H1 (cell line): ENCODE measurements around the gene TPRA1. TPM values are rescaled to one million over a fixed set of nuclear protein-coding genes. Genes with fewer than 3 reads are reported as not detected.

Source experiments
- CTCF ChIA-PET: fragments of 300-600 bp; sonication (Branson Sonifier 250); formaldehyde crosslinking; loops from one replicate; lab custom pipeline; 2021; ENCODE audit not compliant: partially characterized antibody; lab: Charles Lee
- POLR2A ChIA-PET: fragments of 300-600 bp; sonication (Branson Sonifier 250); formaldehyde crosslinking; loops from one replicate; lab custom pipeline; 2021; ENCODE audit warnings: inconsistent platforms; ENCODE audit not compliant: partially characterized antibody; lab: Charles Lee
- DNase-seq, 2 experiments: peaks; one replicate each; pipeline versions ENCODE4 v3.0.0 to v3.0.0-alpha.2; 2010 to 2022; ENCODE audit warnings: low spot score in 2 of 2, low read depth in 1 of 2, mixed read lengths in 1 of 2
- FAIRE-seq: peaks from 2 replicates; lab custom pipeline; 2011; peaks lifted over from hg19 to GRCh38; lab: Jason Lieb, UNC
- H2AFZ ChIP-seq: 2 replicates; pipeline ENCODE4 v1.8.1; 2012; ENCODE audit warnings: low read length, inconsistent platforms
- H2AK5ac ChIP-seq: 2 replicates; pipeline ENCODE4 v1.6.1; 2013; ENCODE audit warnings: low read depth, low read length
- H2BK120ac ChIP-seq: replicated peaks from 2 replicates; pipeline ENCODE3; 2013; ENCODE audit warnings: low read depth, low read length, inconsistent platforms
- H2BK12ac ChIP-seq: 2 replicates; pipeline ENCODE4 v1.6.1; 2013; ENCODE audit warnings: low read depth, low read length
- H2BK15ac ChIP-seq: 2 replicates; pipeline ENCODE4 v1.6.1; 2013; ENCODE audit warnings: low read length
- H2BK20ac ChIP-seq: 2 replicates; pipeline ENCODE4 v1.6.1; 2013; ENCODE audit warnings: low read length
- H2BK5ac ChIP-seq: 2 replicates; pipeline ENCODE4 v1.6.1; 2013; ENCODE audit warnings: low read depth, low read length
- H3K14ac ChIP-seq: 2 replicates; pipeline ENCODE4 v1.6.1; 2013; ENCODE audit warnings: inconsistent platforms; ENCODE audit not compliant: insufficient read length
- H3K18ac ChIP-seq: 2 replicates; pipeline ENCODE4 v1.6.1; 2013; ENCODE audit warnings: low read length; ENCODE audit errors: extremely low read depth
- H3K23ac ChIP-seq: 2 replicates; pipeline ENCODE4 v1.6.1; 2013; ENCODE audit warnings: inconsistent platforms; ENCODE audit not compliant: insufficient read length
- H3K23me2 ChIP-seq: 2 replicates; pipeline ENCODE4 v1.6.1; 2013; ENCODE audit warnings: low read depth, low read length
- H3K27ac ChIP-seq: 2 replicates; pipeline ENCODE4 v1.6.1; 2011; ENCODE audit warnings: low read depth, low read length, inconsistent platforms
- H3K27me3 ChIP-seq, 4 experiments: replicated peaks in 1 of 4; 1 replicate in 1 of 4; 2 replicates in 3 of 4; pipeline versions ENCODE4 v1.6.1 to v1.8.1; 2011 to 2013; ENCODE audit warnings: low read length in 3 of 4, mild to moderate bottlenecking in 3 of 4, inconsistent platforms in 2 of 4, mixed read lengths in 2 of 4, moderate library complexity in 1 of 4; ENCODE audit not compliant: control insufficient read depth in 3 of 4, insufficient read depth in 3 of 4; ENCODE audit errors: extremely low read depth in 1 of 4
- H3K36me3 ChIP-seq, 4 experiments: 2 replicates each; pipeline versions ENCODE4 v1.6.1 to v1.8.1; 2011 to 2013; ENCODE audit warnings: mild to moderate bottlenecking in 4 of 4, low read length in 3 of 4, moderate library complexity in 2 of 4, control low read depth in 1 of 4, inconsistent platforms in 1 of 4; ENCODE audit not compliant: insufficient read depth in 4 of 4, control insufficient read depth in 2 of 4
- H3K4ac ChIP-seq: replicated peaks from 2 replicates; pipeline ENCODE3; 2013; ENCODE audit warnings: low read length, low read depth, mixed read lengths, inconsistent platforms; ENCODE audit not compliant: insufficient read length
- H3K4me1 ChIP-seq, 4 experiments: replicated peaks in 1 of 4; 1 replicate in 1 of 4; 2 replicates in 3 of 4; pipeline versions ENCODE4 v1.6.1 to v1.8.1; 2011 to 2013; ENCODE audit warnings: low read length in 3 of 4, inconsistent platforms in 2 of 4, mixed read lengths in 1 of 4; ENCODE audit not compliant: insufficient read depth in 4 of 4, control insufficient read depth in 3 of 4
- H3K4me2 ChIP-seq, 2 experiments: 2 replicates each; pipeline versions ENCODE4 v1.6.1 to v1.8.1; 2011 to 2013; ENCODE audit warnings: low read depth in 2 of 2, low read length in 2 of 2, control low read depth in 1 of 2, inconsistent platforms in 1 of 2, mild to moderate bottlenecking in 1 of 2; ENCODE audit not compliant: insufficient read depth in 1 of 2
- H3K4me3 ChIP-seq, 4 experiments: fragments of 200-600, 300-600 bp in 1 of 4; sonication (generic), shearing (Covaris generic), sonication (Bioruptor Twin) in 1 of 4; 2 replicates each; pipeline versions ENCODE4 v1.5.1 to v1.8.1; 2011 to 2016; ENCODE audit warnings: low read length in 4 of 4, low read depth in 3 of 4, control low read depth in 2 of 4, inconsistent platforms in 2 of 4, mild to moderate bottlenecking in 2 of 4, mixed read lengths in 1 of 4, moderate library complexity in 1 of 4; ENCODE audit not compliant: insufficient read depth in 2 of 4; ENCODE audit errors: extremely low read depth in 1 of 4
- H3K56ac ChIP-seq: replicated peaks from 2 replicates; pipeline ENCODE3; 2013; ENCODE audit warnings: low read depth, mild to moderate bottlenecking, mixed read lengths, low read length, inconsistent platforms; ENCODE audit not compliant: insufficient read length
- H3K79me1 ChIP-seq: 2 replicates; pipeline ENCODE4 v1.6.1; 2013; ENCODE audit warnings: low read depth, low read length, control low read depth
- H3K79me2 ChIP-seq, 2 experiments: 2 replicates each; pipeline versions ENCODE4 v1.6.1 to v1.8.1; 2012 to 2013; ENCODE audit warnings: low read length in 2 of 2, mild to moderate bottlenecking in 2 of 2, inconsistent platforms in 1 of 2; ENCODE audit not compliant: insufficient read depth in 2 of 2, control insufficient read depth in 1 of 2
- H3K9ac ChIP-seq, 4 experiments: replicated peaks in 1 of 4; 1 replicate in 1 of 4; 2 replicates in 3 of 4; pipeline versions ENCODE4 v1.6.1 to v1.8.1; 2011 to 2013; ENCODE audit warnings: low read depth in 3 of 4, low read length in 3 of 4, control low read depth in 2 of 4, mild to moderate bottlenecking in 2 of 4, moderate library complexity in 2 of 4, inconsistent platforms in 1 of 4; ENCODE audit errors: extremely low read depth in 1 of 4
- H3K9me3 ChIP-seq, 2 experiments: 2 replicates each; pipeline versions ENCODE4 v1.6.1 to v1.8.1; 2012 to 2013; ENCODE audit warnings: mild to moderate bottlenecking in 2 of 2, moderate library complexity in 2 of 2, control low read depth in 1 of 2, inconsistent platforms in 1 of 2, low read depth in 1 of 2, low read length in 1 of 2, mixed read lengths in 1 of 2; ENCODE audit not compliant: insufficient read depth in 2 of 2
- H4K20me1 ChIP-seq, 2 experiments: replicated peaks in 1 of 2; 2 replicates each; pipeline versions ENCODE3 to v1.8.1; 2011 to 2013; ENCODE audit warnings: inconsistent platforms in 2 of 2, low read length in 2 of 2, mild to moderate bottlenecking in 1 of 2; ENCODE audit not compliant: insufficient read depth in 2 of 2, control insufficient read depth in 1 of 2
- H4K5ac ChIP-seq: 2 replicates; pipeline ENCODE4 v1.6.1; 2013; ENCODE audit warnings: low read length, low read depth, mixed read lengths, inconsistent platforms; ENCODE audit not compliant: insufficient read length
- H4K8ac ChIP-seq: 2 replicates; pipeline ENCODE4 v1.8.0; 2013; ENCODE audit warnings: mild to moderate bottlenecking, moderate library complexity, low read length, inconsistent platforms; ENCODE audit not compliant: insufficient read depth; ENCODE audit errors: extremely low read depth
- H4K91ac ChIP-seq: replicated peaks from 2 replicates; pipeline ENCODE3; 2013; ENCODE audit warnings: low read length, mixed read lengths, inconsistent platforms; ENCODE audit not compliant: insufficient read length
- CBX8 ChIP-seq: fragments of 300-800, 300-1000 bp; sonication (generic); IDR thresholded peaks from 2 replicates; pipeline ENCODE4 v1.7.1; 2016; ENCODE audit warnings: low read depth, low read length, borderline replicate concordance
- CEBPB ChIP-seq: IDR thresholded peaks from 2 replicates; pipeline ENCODE4 v1.6.1; 2012; ENCODE audit warnings: low read depth, low read length
- FOSL1 ChIP-seq: IDR thresholded peaks from 2 replicates; pipeline ENCODE4 v1.6.1; 2011; ENCODE audit warnings: mild to moderate bottlenecking, low read depth, low read length, moderate library complexity; ENCODE audit not compliant: insufficient read depth
- HDAC6 ChIP-seq: IDR thresholded peaks from one replicate; pipeline ENCODE4 v1.7.1; 2012; ENCODE audit warnings: low read depth, mild to moderate bottlenecking, inconsistent platforms, low read length, moderate library complexity
- KDM4A ChIP-seq: IDR thresholded peaks from one replicate; pipeline ENCODE4 v1.7.1; 2012; ENCODE audit warnings: low read depth, mild to moderate bottlenecking, moderate library complexity, low read length, inconsistent platforms; ENCODE audit not compliant: severe bottlenecking
- NANOG ChIP-seq: IDR thresholded peaks from 2 replicates; pipeline ENCODE4 v1.6.1; 2011; ENCODE audit warnings: low read length, low read depth, mild to moderate bottlenecking, inconsistent platforms; ENCODE audit not compliant: insufficient read depth, poor library complexity, severe bottlenecking
- PHF8 ChIP-seq: fragments of 200-600 bp; sonication (generic); conservative IDR thresholded peaks from 2 replicates; pipeline ENCODE4 v1.7.1; 2012; ENCODE audit warnings: low read depth, mild to moderate bottlenecking, inconsistent platforms, low read length, moderate library complexity
- POLR2A ChIP-seq, 2 experiments: IDR thresholded peaks; 1 replicate in 1 of 2; 2 replicates in 1 of 2; pipeline ENCODE4 v1.6.1; 2011; ENCODE audit warnings: low read depth in 2 of 2, low read length in 2 of 2, mild to moderate bottlenecking in 2 of 2; ENCODE audit errors: control extremely low read depth in 1 of 2
- RXRA ChIP-seq: IDR thresholded peaks from 2 replicates; pipeline ENCODE4 v1.6.1; 2011; ENCODE audit warnings: low read depth, mild to moderate bottlenecking, low read length, moderate library complexity; ENCODE audit not compliant: insufficient read depth
- SP4 ChIP-seq: IDR thresholded peaks from 2 replicates; pipeline ENCODE4 v1.6.1; 2012; ENCODE audit warnings: low read length, inconsistent platforms
- TBP ChIP-seq: IDR thresholded peaks from 2 replicates; pipeline ENCODE4 v1.6.1; 2011; ENCODE audit warnings: low read depth, low read length, improper control_type of control experiment
- YY1 ChIP-seq: IDR thresholded peaks from 2 replicates; pipeline ENCODE4 v1.6.1; 2011; ENCODE audit warnings: low read depth, mild to moderate bottlenecking, low read length
- WGBS, 2 experiments: shearing (Covaris generic) in 1 of 2; methylation state at CpG; one replicate each; pipeline versions ENCODE4 v1.1.6 to v1.1.7; 2013 to 2015; ENCODE audit warnings: low lambda C conversion rate in 2 of 2, mixed read lengths in 2 of 2, inconsistent platforms in 1 of 2, low coverage in 1 of 2, missing lambda C conversion rate in 1 of 2; ENCODE audit not compliant: insufficient replicate concordance in 2 of 2, insufficient coverage in 1 of 2, insufficient read length in 1 of 2; ENCODE audit errors: extremely low coverage in 1 of 2, missing lambda C conversion rate in 1 of 2; 5-methylcytosine and 5-hydroxymethylcytosine counted together
- polyA plus RNA-seq, 7 experiments: library from polyadenylated mRNA; depleted of rRNA in 3 of 7; stranded (reverse) in 5 of 7; unstranded in 2 of 7; fragments of >200 nt in 5 of 7; fragments of 200-250 nt in 2 of 7; gene quantifications; 1 replicate in 5 of 7; 2 replicates in 1 of 7; 4 replicates in 1 of 7; pipeline versions ENCODE4 v1.2.1 to v1.2.3, GENCODE V29; 2011 to 2013; ENCODE audit warnings: missing spikeins in 2 of 7, mixed read lengths in 2 of 7
- total RNA-seq: library from RNA; stranded (reverse); fragmentation: NEBNext Ultra II Directional; extraction: Animal tissue kit (Norgen Biotek cat#: 25700); gene quantifications from 2 replicates; pipeline ENCODE4 v1.2.1, GENCODE V29; 2021

TPRA1 gene
- total and polyA plus RNA-seq, 2 of the 8 experiments (the other 6 are each of a cell fraction or from before 2014, with no cell fraction given) = 18.8 to 38.5 TPM

DNA sequence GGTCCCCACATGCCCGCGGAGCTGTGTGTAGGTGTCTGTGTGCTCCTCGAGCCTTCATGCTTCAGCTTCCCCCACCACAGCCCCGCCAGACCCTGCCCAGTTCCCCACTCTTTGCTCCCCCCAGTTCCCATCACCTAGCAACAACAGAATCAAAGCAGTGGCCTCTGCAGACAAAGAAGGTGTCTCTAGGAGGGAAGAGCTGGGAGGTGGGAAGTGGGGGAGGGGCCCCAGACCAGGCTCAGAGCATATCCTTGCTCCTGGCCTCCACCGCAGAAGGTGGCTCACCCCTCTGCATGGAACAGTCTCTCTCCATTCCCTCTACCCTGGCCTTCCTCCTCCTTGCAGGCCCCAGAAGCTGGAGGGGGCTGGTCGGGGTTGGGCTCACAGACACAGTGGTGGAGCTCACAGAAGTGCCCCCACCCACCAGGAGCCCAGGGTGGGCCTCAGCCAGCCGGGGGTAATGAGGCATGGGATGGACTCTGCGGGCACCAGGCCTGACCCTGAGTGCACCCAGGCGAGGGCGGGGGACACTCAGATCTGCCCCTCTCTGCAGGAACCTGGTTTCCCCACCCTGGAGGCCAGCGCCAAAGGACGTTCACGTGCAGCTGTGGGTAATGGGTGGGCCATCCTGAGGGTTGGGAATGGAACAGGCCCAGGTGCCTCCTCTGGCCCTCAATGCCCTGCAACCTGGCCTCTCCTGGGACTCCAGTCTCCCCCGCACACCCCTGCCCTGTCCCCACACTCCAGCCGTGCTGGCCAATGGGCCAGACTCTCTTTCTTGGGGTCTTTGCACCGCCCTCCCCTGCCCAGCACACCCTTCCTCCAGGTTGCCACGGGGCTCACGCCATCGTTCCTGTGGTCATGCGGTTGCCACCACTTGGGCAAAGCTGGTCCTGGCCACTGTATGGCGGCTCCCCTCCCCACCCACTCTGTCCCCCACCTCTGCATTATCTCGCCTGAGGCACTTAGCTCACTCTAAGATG is 53.4 kb downstream of the TPRA1 start:
- Histone ChIP-seq H2BK12ac (peak overlapping the region; percentile 39; the same call in 1 of the 2 replicates), H3K56ac (no peak overlapping the region), H3K18ac (no peak overlapping the region; the same call in 1 of the 2 replicates), H3K27ac (no peak overlapping the region), H3K4me3 (no peak overlapping the region), H3K4ac (no peak overlapping the region), H3K79me1 (no peaks in the 10 kb centered on the region), H2AK5ac (no peak overlapping the region), H4K8ac (no peak overlapping the region), H2BK120ac (no peak overlapping the region), H3K79me2 (no peaks in the 10 kb centered on the region), H4K91ac (peak overlapping the region; percentile 79), H3K4me2 (0 out of 4 replicates have a peak overlapping the region, but pooled peaks of 1 of the 2 experiments have one; percentile 13), H4K20me1 (no peaks in the 10 kb centered on the region), H3K23ac (no peak overlapping the region), H3K9me3 (no peaks in the 10 kb centered on the region), H3K9ac (peak overlapping the region in 2 of 4 experiments; percentile 13 to 32; a peak in 1 of 7 replicates), H3K23me2 (no peaks in the 10 kb centered on the region), H2BK5ac (no peak overlapping the region; the same call in 1 of the 2 replicates), H2BK15ac (peak overlapping the region; percentile 88; the same call in 1 of the 2 replicates), H3K14ac (no peak overlapping the region), H3K4me1 (peaks cover 0 to 18% (median 10%) of the 10 kb centered on the region in 4 experiments; a peak in 6 of 7 replicates), H3K36me3 (no peaks in the 10 kb centered on the region), H2BK20ac (peak overlapping the region; percentile 48; the same call in 1 of the 2 replicates), H4K5ac (no peak overlapping the region), H3K27me3 (no peaks in the 10 kb centered on the region), H2AFZ (peak overlapping the region; percentile 51; the same call in 1 of the 2 replicates)
- no peak for FAIRE-seq
- 87% methylated on average over 16 of the region's 22 CpGs; no CpG with 5 or more reads in 1 of the 2 experiments for WGBS, 2 experiments
- ChIA-PET POLR2A (no interaction called here), CTCF (interaction anchor here (0.6 to 5.4 kb wide), 7 partner anchors 8 to 899 kb away, joined by 3 to 33 read pairs (median 4); no protein-coding TSS in a partner anchor)
- DNase-seq = no peak
- no peak for TF ChIP-seq KDM4A
- no peak for TF ChIP-seq HDAC6
- TF ChIP-seq POLR2A (IDR thresholded peaks at IDR 0.05; ENCODE audit: control extremely low read depth in 1 of 2, low read depth in 2 of 2, low read length in 2 of 2) = no peak
- no peak for TF ChIP-seq FOSL1
- TF ChIP-seq CBX8 = no peak
- TF ChIP-seq CEBPB = no peak
- TF ChIP-seq PHF8 = no peak
- TF ChIP-seq TBP = no peak
- TF ChIP-seq SP4 = no peak
- TF ChIP-seq YY1 = no peak
- no peak for TF ChIP-seq RXRA
- TF ChIP-seq NANOG = no peak
